ENCODE results near the gene MRPS7. TPM values are rescaled to one million over a fixed set of nuclear protein-coding genes. Genes with fewer than 3 reads are reported as not detected.
A peak's percentile ranks its signal among the peaks of the same experiment; 100 is the strongest.

Gene MRPS7
- total RNA-seq, 2 experiments from 2014 or later, result 103 to 127 TPM

DNA sequence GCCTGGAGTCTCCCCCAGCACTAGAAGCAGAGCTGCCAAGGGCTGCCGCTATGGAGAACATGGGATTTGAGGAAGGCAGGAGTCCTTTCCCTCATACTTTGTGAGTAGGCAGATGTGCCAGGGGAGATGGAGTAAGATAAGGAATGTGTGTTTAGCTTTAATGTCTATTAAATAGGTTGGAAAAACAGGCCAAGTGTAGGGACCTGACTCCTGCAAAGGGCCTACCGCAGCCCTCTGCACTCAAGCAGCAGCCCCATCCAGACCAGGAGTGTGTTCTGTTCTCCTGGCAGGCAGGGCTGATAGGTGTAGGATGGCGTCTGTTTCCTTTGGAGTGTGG, 11.1 kb downstream of the MRPS7 start:
- POLR2A ChIA-PET, result interaction anchor here (1.4 to 4.6 kb wide), 3 partner anchors 10 to 16 kb away, joined by 3 to 59 read pairs (median 7); partner anchors contain the start of genes GGA3, MRPS7 and SLC25A19
- DNase-seq (ENCODE audit: low spot score), result peak; percentile 33
- peak overlapping the region; percentile 77 for H3K27ac ChIP-seq (ENCODE audit: low read depth, low read length, poor library complexity, severe bottlenecking)
- CTCF ChIA-PET (ENCODE audit: unreplicated experiment), result interaction anchor here (0.6 to 1.5 kb wide), 4 partner anchors 16 to 142 kb away, joined by 3 to 7 read pairs (median 4); partner anchors contain the start of gene SLC25A19
- peak overlapping the region; percentile 90 for H3K4me3 ChIP-seq (ENCODE audit: low read depth, low read length, poor library complexity, severe bottlenecking)
- peaks cover 38% of the 10 kb centered on the region for H3K4me1 ChIP-seq (ENCODE audit: insufficient read depth, low read length, poor library complexity, severe bottlenecking)
- no TSS peak for BruUV-seq (replicated peaks)
- TF ChIP-seq CTCF (conservative IDR thresholded peaks at IDR 0.05; ENCODE audit: low read length) (no peak), EZH2phosphoT487 (IDR thresholded peaks at IDR 0.05; ENCODE audit: borderline replicate concordance, low read depth, low read length) (no peak)
- H4K20me1 ChIP-seq (ENCODE audit: insufficient read depth, low read length), result no peaks in the 10 kb centered on the region
- H3K79me2 ChIP-seq (ENCODE audit: insufficient read depth, low read depth, low read length), result peaks cover 25% of the 10 kb centered on the region; the same call in 1 of the 2 replicates
- intact Hi-C loops (cut with micrococcal nuclease; ENCODE audit: unreplicated experiment), result loop anchor here (10.0 kb wide), 1 partner anchor 512 kb away; the partner anchor contains the start of gene UNK
- H3K36me3 ChIP-seq (ENCODE audit: insufficient read depth, low read length), result peaks cover 53% of the 10 kb centered on the region
- peak overlapping the region; percentile 83 for H3K4me2 ChIP-seq (ENCODE audit: low read length)
- no peaks in the 10 kb centered on the region for H3K9me3 ChIP-seq (ENCODE audit: low read length)
- no peak overlapping the region for H2AFZ ChIP-seq (ENCODE audit: low read length)
- H3K9me2 ChIP-seq (ENCODE audit: insufficient read depth, low read length), result no peaks in the 10 kb centered on the region

DNA sequence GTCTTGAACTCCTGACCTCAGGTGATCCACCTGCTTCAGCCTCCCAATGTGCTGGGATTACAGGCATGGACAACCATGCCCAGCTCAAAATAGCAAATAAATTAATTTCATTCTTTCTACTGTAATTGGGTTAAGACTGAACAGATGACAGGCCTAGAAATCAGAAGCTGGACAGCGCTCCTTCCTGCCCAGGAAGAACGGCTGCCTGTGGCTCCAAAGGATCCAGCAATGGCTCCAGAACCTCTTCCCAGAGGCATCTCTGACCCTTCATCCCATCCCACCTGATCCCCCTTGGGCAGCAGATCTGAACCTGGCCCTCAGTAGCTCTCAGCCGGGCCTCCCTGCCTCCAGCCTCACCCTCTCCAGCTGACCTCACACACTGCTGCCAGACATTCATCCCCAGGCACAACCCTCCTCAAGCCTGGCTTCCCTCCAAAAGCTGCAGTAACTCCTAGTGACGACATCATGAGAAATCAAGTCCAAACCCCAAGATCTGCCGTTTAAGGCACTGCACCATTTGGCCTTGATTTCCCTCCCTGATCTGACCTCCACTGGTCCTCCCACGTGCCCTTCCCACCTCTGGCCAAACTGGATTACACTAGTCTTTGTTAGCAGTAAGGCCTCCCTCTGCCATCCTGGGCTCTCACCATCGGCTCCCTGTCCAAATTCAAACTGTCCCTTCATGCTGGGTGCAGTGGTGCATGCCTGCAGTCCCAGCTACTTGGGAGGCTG, 12.5 kb downstream of the MRPS7 start:
- H3K36me3 ChIP-seq (ENCODE audit: insufficient read depth, low read length), result peaks cover 63% of the 10 kb centered on the region
- no peak overlapping the region for H3K4me2 ChIP-seq (ENCODE audit: low read length)
- H3K9me2 ChIP-seq (ENCODE audit: insufficient read depth, low read length), result no peaks in the 10 kb centered on the region
- intact Hi-C loops (cut with micrococcal nuclease; ENCODE audit: unreplicated experiment), result loop anchor here (10.0 kb wide), 1 partner anchor 511 kb away; the partner anchor contains the start of gene UNK
- H3K27ac ChIP-seq (ENCODE audit: low read depth, low read length, poor library complexity, severe bottlenecking), result no peak overlapping the region
- no peaks in the 10 kb centered on the region for H4K20me1 ChIP-seq (ENCODE audit: insufficient read depth, low read length)
- peaks cover 33% of the 10 kb centered on the region for H3K4me1 ChIP-seq (ENCODE audit: insufficient read depth, low read length, poor library complexity, severe bottlenecking)
- H2AFZ ChIP-seq (ENCODE audit: low read length), result no peak overlapping the region
- H3K4me3 ChIP-seq (ENCODE audit: low read depth, low read length, poor library complexity, severe bottlenecking), result no peak overlapping the region
- DNase-seq (ENCODE audit: low spot score), result no peak
- BruUV-seq (replicated peaks), result no TSS peak
- H3K9me3 ChIP-seq (ENCODE audit: low read length), result no peaks in the 10 kb centered on the region
- ChIA-PET POLR2A (interaction anchor here (1.1 to 2.4 kb wide), 5 partner anchors 11 to 75 kb away, joined by 3 to 7 read pairs (median 3); partner anchors contain the start of genes NUP85 and SLC25A19), CTCF (ENCODE audit: unreplicated experiment) (no interaction called here)
- no peak for TF ChIP-seq CTCF (conservative IDR thresholded peaks at IDR 0.05; ENCODE audit: low read length)
- TF ChIP-seq EZH2phosphoT487 (IDR thresholded peaks at IDR 0.05; ENCODE audit: borderline replicate concordance, low read depth, low read length), result no peak
- peaks cover 23% of the 10 kb centered on the region; the same call in 1 of the 2 replicates for H3K79me2 ChIP-seq (ENCODE audit: insufficient read depth, low read depth, low read length)
